HFF-Myc (cell line): ENCODE data around the gene GPR65.

Experiments used
- DNase-seq: peaks from one replicate; pipeline ENCODE4 v3.0.0-alpha.2; 2011; ENCODE audit warnings: low read depth; ENCODE audit errors: extremely low read depth
- H3K4me3 ChIP-seq: replicated peaks from 2 replicates; pipeline ENCODE4 v1.5.1; 2011; ENCODE audit warnings: low read depth, mild to moderate bottlenecking, control low read depth, low read length
- TF ChIP-seq, protein P1 (sequence below): IDR thresholded peaks from 2 replicates; pipeline ENCODE4 v1.5.1; 2012; ENCODE audit warnings: mild to moderate bottlenecking, low read depth, low read length, control low read depth; ENCODE audit errors: missing control alignments

Gene GPR65

GRCh38 chr14:88036422-88036821, 31.5 kb downstream of the GPR65 start:
- DNase-seq = no peak
- H3K4me3 ChIP-seq = no peak overlapping the region
- TF ChIP-seq, protein P1, sequence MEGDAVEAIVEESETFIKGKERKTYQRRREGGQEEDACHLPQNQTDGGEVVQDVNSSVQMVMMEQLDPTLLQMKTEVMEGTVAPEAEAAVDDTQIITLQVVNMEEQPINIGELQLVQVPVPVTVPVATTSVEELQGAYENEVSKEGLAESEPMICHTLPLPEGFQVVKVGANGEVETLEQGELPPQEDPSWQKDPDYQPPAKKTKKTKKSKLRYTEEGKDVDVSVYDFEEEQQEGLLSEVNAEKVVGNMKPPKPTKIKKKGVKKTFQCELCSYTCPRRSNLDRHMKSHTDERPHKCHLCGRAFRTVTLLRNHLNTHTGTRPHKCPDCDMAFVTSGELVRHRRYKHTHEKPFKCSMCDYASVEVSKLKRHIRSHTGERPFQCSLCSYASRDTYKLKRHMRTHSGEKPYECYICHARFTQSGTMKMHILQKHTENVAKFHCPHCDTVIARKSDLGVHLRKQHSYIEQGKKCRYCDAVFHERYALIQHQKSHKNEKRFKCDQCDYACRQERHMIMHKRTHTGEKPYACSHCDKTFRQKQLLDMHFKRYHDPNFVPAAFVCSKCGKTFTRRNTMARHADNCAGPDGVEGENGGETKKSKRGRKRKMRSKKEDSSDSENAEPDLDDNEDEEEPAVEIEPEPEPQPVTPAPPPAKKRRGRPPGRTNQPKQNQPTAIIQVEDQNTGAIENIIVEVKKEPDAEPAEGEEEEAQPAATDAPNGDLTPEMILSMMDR = no peak

- TF ChIP-seq, protein P1 = no peak
- DNase-seq = no peak
- no peak overlapping the region for H3K4me3 ChIP-seq
Observed at GRCh38 chr14:88037325-88037724, 32.4 kb downstream of the GPR65 start.

DNA sequence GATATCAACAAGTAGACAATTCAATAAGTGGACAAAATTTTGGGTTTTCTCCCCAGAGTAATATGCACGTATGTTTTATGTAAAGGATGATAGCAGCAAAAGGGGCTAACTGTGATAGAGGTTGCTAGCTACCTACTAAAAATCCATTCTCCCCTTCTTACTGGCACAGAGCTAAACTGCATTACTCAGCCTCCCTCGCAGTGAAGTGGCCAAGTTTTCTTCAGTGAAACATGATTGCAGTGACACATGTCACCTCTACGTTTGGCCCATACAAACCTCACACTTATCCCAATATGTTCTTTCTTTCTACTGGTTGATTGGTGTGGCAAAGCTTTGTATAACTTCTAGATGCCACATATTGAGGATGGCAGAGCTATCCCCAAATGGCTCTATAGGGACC, 34.3 kb downstream of the GPR65 start:
- no peak for DNase-seq
- TF ChIP-seq, protein P1 = no peak
- H3K4me3 ChIP-seq = no peak overlapping the region

DNA sequence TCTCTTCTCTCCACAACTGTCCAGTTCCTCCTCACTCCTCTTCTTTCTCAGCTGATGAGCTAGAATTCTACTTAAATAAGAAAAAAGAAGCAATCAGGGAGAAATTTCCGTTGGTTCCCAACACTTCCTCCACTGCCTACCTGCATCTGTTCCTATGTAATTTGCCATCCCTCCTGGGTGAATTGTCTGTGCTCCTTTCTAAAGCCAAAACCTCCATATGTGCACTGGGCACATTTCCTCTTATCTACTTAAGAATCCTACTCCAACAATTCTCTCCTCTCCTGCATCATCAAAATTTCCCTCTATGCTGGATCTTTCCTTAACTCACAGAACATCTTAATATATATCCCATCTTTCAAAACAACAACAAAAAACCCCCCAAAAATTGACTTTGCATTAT, 35.2 kb downstream of the GPR65 start:
- TF ChIP-seq, protein P1 = no peak
- no peak overlapping the region for H3K4me3 ChIP-seq
- DNase-seq = no peak

DNA sequence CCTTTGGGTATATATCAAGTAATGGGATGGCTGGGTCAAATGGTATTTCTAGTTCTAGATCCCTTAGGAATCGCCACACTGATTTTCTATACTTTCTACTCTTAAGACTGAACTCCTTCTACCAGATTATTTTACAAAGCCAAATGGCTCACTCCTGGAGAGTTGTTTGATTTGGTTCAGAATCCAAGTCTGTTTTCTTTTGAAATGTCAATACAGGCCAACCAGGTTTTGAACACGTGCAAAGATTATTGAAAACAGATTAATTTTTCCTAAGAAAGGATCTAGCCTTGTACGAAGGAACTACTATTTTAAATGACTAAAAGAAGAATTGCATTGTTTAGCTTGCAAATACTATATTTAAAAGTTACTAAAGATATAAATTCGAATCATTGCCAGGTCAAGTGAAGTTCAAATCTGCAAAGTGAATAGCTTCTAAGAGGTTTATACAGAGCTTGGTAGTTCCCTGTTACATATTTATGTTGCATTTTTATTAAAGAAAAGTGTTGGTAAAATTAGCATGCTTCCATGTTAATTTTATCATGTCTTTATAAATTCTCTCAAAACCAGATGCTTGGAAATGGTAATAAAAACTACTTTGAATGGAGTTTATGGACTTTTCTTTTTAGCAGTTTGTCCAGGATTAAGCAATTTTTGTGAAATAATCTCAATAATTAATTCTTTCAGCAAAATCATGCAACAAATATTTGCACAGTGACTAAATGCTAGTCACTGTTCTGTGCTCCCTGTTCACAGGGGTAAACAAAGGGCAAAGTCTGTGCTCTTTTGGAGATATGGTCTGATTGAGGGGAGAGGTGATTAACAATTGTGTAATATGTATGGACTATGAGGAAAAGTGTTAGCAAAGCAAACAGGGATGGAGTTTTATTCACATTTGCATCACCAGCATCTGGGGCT, 38.9 kb downstream of the GPR65 start:
- H3K4me3 ChIP-seq = no peak overlapping the region
- DNase-seq = no peak
- TF ChIP-seq, protein P1 = no peak

- H3K4me3 ChIP-seq = no peak overlapping the region
- TF ChIP-seq, protein P1 = no peak
Observed at GRCh38 chr14:88044444-88044758, 39.5 kb downstream of the GPR65 start.

More at GRCh38 chr14:88044444-88044758, 39.5 kb downstream of the GPR65 start:
- DNase-seq = no peak
